Mesothelial cell of epicardium (in vitro differentiated cells): ENCODE measurements around the gene RAB36. TPM values are rescaled to one million over a fixed set of nuclear protein-coding genes. Genes with fewer than 3 reads are reported as not detected.

Experiments
- DNase-seq, 2 experiments: peaks; one replicate each; pipeline ENCODE4 v3.0.0; 2021; ENCODE audit warnings: low spot score in 2 of 2; ENCODE audit not compliant: unreplicated experiment in 2 of 2
- H3K27ac Mint-ChIP-seq: 2 replicates; pipeline ENCODE4 v1.8.0; 2021; ENCODE audit warnings: mixed read lengths
- H3K27me3 Mint-ChIP-seq: 2 replicates; pipeline ENCODE4 v1.8.0; 2021; ENCODE audit warnings: low read depth, mixed read lengths
- H3K36me3 Mint-ChIP-seq: 2 replicates; pipeline ENCODE4 v1.8.0; 2021; ENCODE audit warnings: mixed read lengths
- H3K4me1 Mint-ChIP-seq: 2 replicates; pipeline ENCODE4 v1.8.0; 2021; ENCODE audit warnings: mixed read lengths
- H3K4me3 Mint-ChIP-seq: 2 replicates; pipeline ENCODE4 v1.8.0; 2021; ENCODE audit warnings: mild to moderate bottlenecking, moderate library complexity, mixed read lengths
- H3K9me3 Mint-ChIP-seq: 2 replicates; pipeline ENCODE4 v1.8.0; 2021; ENCODE audit warnings: mixed read lengths
- total RNA-seq: library from RNA; stranded (reverse); gene quantifications from 3 replicates; pipeline ENCODE4 v1.2.1, GENCODE V29; 2021
- TF ChIP-seq, protein P1 (sequence below): fragments of 200-600 bp; sonication (generic); IDR thresholded peaks from one replicate; pipeline ENCODE4 v1.5.0; 2021; ENCODE audit warnings: antibody characterized with exemption; ENCODE audit not compliant: unreplicated experiment

RAB36 gene
- total RNA-seq, 1 donor from 2014 or later: 6.4 TPM

DNA sequence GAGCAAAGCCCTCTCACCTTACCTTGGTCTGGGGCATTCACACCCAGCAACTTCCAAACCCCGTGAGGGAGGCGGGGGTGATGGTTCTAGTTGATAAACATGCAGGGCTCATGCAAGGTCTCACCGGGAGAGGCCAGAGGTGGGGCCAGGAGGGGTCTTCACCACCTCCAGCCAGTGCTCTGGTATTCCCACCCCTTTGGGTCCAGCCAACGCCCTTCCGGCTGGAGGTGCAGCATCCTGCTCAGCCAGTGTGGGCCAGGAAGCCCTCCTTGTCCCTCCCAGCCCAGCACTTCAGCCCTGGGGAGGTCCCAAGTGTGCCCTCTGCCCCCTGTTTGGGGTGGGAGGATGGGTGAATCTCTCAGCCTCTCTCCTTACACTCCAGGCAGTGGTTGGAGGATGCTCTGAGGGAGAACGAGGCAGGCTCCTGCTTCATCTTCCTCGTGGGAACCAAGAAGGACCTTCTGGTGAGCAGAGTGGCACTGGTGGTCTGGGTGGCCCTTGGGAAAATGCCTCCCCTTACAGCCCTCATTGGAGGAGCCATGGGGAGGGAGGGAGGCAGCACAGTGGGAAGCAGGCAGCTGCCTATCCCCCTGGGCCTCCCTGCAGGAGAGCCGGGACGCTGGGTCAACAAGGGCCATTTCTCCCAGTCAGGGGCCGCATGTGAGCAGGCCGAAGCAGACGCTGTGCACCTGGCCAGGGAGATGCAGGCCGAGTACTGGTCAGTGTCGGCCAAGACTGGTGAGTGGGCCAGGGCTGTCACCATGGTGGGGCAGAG is 13.4 kb downstream of the RAB36 start:
- Mint-ChIP-seq H3K36me3 (peaks cover 5% of the 10 kb centered on the region), H3K4me1 (peaks cover 2% of the 10 kb centered on the region), H3K27me3 (no peaks in the 10 kb centered on the region), H3K27ac (no peak overlapping the region), H3K4me3 (no peak overlapping the region), H3K9me3 (no peaks in the 10 kb centered on the region)
- no peak for DNase-seq
- TF ChIP-seq, protein P1, sequence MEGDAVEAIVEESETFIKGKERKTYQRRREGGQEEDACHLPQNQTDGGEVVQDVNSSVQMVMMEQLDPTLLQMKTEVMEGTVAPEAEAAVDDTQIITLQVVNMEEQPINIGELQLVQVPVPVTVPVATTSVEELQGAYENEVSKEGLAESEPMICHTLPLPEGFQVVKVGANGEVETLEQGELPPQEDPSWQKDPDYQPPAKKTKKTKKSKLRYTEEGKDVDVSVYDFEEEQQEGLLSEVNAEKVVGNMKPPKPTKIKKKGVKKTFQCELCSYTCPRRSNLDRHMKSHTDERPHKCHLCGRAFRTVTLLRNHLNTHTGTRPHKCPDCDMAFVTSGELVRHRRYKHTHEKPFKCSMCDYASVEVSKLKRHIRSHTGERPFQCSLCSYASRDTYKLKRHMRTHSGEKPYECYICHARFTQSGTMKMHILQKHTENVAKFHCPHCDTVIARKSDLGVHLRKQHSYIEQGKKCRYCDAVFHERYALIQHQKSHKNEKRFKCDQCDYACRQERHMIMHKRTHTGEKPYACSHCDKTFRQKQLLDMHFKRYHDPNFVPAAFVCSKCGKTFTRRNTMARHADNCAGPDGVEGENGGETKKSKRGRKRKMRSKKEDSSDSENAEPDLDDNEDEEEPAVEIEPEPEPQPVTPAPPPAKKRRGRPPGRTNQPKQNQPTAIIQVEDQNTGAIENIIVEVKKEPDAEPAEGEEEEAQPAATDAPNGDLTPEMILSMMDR: no peak

DNA sequence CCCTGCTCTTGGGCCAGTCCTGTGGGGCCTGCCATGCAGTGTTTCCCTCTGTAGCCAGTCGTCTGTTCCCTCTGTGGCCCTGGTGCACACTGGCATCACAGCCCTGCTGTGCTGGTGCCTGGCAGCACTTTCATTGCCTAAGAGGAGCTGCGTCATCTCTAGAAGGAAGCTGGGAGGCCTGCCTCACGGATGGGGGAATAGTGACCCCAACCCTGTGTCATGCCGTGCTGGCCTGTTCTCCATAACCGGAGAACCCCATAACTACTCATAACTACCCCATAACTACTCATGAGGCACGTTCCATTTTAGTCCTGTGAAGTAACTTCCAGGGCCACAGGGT is 14.0 kb downstream of the RAB36 start:
- peaks cover 2% of the 10 kb centered on the region for H3K4me1 Mint-ChIP-seq
- H3K27ac Mint-ChIP-seq: no peak overlapping the region
- TF ChIP-seq, protein P1: no peak
- H3K36me3 Mint-ChIP-seq: peaks cover 5% of the 10 kb centered on the region
- no peak overlapping the region for H3K4me3 Mint-ChIP-seq
- no peaks in the 10 kb centered on the region for H3K9me3 Mint-ChIP-seq
- DNase-seq: no peak
- H3K27me3 Mint-ChIP-seq: no peaks in the 10 kb centered on the region

DNA sequence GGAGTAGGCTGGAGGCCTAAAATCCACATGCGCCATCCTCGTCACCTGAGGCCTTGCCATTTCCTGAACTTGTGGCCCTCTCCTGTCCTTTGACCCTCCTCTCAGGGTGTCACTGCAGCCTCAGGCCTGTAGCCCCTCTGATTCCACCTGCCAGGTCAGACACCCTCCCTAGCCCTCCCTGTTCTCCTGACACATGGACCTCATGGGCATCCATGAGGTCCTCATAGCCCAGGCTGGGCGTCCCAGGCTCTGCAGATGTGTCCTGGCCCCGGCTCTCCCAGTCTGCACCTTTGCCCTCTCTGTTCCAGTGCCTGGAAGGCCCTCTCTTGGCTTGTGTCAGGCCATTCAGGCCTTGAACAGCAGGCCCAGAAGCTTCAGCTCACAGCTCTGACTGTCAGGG is 15.8 kb downstream of the RAB36 start:
- TF ChIP-seq, protein P1: no peak
- no peak for DNase-seq
- peaks cover 2% of the 10 kb centered on the region for H3K4me1 Mint-ChIP-seq
- no peak overlapping the region for H3K4me3 Mint-ChIP-seq
- no peak overlapping the region for H3K27ac Mint-ChIP-seq
- no peaks in the 10 kb centered on the region for H3K9me3 Mint-ChIP-seq
- H3K27me3 Mint-ChIP-seq: no peaks in the 10 kb centered on the region
- H3K36me3 Mint-ChIP-seq: no peaks in the 10 kb centered on the region

DNA sequence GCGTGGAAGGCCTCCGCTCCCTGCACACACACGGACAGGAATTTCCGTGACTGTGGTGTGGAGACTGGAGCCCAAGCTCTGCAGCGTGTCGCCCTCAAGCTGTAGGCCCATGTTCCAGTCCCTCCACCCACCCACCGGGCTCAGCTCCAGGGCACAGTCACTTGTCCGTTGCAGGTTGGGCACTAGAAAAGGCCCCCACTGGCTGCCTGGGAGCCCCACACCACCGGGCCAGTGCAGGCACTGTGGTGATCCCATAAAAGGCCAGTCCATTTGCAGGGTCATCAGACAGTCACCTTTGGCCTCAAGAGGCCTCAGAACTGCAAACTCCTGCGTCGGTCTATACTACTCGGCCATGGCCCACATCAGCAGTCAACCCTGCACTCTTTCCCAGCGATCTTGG is 16.3 kb downstream of the RAB36 start:
- no peaks in the 10 kb centered on the region for H3K36me3 Mint-ChIP-seq
- no peak for DNase-seq
- TF ChIP-seq, protein P1: no peak
- H3K27ac Mint-ChIP-seq: no peak overlapping the region
- no peak overlapping the region for H3K4me3 Mint-ChIP-seq
- no peaks in the 10 kb centered on the region for H3K27me3 Mint-ChIP-seq
- no peaks in the 10 kb centered on the region for H3K4me1 Mint-ChIP-seq
- no peaks in the 10 kb centered on the region for H3K9me3 Mint-ChIP-seq

DNA sequence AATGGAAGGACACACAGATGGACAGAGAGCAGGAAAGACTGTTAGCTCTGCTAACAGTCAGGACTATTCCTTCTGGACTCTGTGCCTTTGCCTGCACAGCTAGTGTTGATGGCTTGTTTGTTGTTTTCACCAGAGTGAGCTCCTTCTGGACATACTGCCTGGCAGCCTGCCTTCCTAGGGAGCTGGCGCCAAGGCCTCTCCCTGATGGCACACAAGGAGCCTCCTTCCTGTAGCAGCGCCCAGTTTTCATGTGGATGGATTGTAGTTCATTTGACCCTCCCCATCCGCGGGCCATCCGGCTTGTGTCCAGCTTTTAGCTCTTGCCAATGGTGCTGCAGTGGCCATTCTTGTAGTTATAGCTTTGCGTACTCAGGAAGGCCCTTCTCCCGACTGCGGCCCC is 18.4 kb downstream of the RAB36 start:
- Mint-ChIP-seq H3K27ac (no peak overlapping the region), H3K9me3 (no peaks in the 10 kb centered on the region), H3K4me1 (no peaks in the 10 kb centered on the region), H3K36me3 (no peaks in the 10 kb centered on the region), H3K4me3 (no peak overlapping the region), H3K27me3 (no peaks in the 10 kb centered on the region)
- no peak for DNase-seq
- TF ChIP-seq, protein P1: no peak
